GM18499 (cell line): ENCODE measurements around the gene MYOF.
A peak's percentile ranks its signal among the peaks of the same experiment; 100 is the strongest.

Experiments used
- ATAC-seq: cut with Tn5 transposase; IDR thresholded peaks from one replicate; pipeline ENCODE4 v1.9.1; 2021; ENCODE audit warnings: moderate number of reproducible peaks; ENCODE audit not compliant: insufficient read depth, unreplicated experiment

Gene MYOF, protein sequence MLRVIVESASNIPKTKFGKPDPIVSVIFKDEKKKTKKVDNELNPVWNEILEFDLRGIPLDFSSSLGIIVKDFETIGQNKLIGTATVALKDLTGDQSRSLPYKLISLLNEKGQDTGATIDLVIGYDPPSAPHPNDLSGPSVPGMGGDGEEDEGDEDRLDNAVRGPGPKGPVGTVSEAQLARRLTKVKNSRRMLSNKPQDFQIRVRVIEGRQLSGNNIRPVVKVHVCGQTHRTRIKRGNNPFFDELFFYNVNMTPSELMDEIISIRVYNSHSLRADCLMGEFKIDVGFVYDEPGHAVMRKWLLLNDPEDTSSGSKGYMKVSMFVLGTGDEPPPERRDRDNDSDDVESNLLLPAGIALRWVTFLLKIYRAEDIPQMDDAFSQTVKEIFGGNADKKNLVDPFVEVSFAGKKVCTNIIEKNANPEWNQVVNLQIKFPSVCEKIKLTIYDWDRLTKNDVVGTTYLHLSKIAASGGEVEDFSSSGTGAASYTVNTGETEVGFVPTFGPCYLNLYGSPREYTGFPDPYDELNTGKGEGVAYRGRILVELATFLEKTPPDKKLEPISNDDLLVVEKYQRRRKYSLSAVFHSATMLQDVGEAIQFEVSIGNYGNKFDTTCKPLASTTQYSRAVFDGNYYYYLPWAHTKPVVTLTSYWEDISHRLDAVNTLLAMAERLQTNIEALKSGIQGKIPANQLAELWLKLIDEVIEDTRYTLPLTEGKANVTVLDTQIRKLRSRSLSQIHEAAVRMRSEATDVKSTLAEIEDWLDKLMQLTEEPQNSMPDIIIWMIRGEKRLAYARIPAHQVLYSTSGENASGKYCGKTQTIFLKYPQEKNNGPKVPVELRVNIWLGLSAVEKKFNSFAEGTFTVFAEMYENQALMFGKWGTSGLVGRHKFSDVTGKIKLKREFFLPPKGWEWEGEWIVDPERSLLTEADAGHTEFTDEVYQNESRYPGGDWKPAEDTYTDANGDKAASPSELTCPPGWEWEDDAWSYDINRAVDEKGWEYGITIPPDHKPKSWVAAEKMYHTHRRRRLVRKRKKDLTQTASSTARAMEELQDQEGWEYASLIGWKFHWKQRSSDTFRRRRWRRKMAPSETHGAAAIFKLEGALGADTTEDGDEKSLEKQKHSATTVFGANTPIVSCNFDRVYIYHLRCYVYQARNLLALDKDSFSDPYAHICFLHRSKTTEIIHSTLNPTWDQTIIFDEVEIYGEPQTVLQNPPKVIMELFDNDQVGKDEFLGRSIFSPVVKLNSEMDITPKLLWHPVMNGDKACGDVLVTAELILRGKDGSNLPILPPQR (N-terminal part only)

GRCh38 chr10:93482145-93482834, at the start of gene MYOF:
MYOF (minus strand) TSS chr10:93482334; CDS start chr10:93482194, 140 bp downstream.
- peak; percentile 62 for ATAC-seq

- ATAC-seq, result no peak
Observed at GRCh38 chr10:93518531-93518930, 36.4 kb upstream of the MYOF start.

DNA sequence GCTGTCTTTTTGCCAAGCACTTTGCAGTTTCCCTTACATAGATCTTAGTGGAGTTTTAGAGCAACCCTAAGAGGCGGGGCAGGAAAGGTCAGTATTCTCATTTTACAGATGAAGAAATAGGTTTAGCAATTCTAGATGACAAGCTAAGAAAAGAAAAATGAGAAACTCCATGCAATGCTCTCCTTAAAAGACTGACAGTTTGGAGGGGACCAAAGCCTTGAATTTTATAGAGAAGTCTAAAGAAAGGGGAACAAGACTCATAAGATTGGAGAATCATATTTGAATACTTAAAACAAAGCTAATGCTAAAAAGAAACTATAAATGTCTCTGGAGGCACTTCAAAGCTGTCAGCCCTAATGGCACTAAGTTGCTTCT, 33.9 kb upstream of the MYOF start:
- no peak for ATAC-seq

DNA sequence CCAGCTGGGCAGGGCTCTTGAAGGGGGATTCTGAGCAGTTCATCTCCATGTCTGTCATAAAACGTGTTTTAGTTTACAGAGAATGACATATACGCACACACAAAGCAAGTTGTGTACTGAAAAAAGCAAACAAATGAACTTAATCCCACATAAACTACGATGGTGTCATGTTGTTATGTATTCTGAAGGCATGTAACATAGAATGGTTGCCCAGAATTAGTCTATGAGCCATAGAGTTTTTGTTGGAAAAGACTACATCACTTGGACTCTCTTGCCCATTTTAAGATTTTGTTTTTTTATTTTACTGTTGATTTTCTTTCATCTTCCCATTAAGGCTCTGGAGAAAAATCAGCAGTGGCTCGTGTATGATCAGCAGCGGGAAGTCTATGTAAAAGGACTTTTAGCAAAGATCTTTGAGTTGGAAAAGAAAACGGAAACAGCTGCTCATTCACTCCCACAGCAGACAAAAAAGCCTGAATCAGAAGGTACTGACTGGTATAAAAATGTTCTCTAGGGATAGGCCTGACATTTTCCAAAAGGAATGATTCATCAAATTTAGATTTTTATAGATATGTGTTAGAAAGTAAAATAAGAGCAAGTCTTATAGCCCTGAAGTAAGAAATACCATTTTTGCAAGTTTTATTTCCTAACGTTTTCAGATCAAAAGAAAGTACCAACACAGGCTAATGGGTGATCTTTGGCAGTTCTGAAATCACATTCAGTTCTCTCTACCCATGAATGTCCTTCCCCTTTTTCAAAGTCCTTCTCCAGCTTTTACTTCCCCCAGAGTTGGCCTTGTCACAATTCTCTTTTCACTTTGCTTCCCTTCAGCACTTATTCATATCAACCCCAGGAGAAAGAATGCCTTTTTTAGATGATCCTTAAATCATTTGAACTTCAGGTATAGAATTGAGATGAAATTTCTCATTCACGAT, 33.2 kb upstream of the MYOF start:
- no peak for ATAC-seq

GRCh38 chr10:93514521-93514920, 32.4 kb upstream of the MYOF start:
- no peak for ATAC-seq

DNA sequence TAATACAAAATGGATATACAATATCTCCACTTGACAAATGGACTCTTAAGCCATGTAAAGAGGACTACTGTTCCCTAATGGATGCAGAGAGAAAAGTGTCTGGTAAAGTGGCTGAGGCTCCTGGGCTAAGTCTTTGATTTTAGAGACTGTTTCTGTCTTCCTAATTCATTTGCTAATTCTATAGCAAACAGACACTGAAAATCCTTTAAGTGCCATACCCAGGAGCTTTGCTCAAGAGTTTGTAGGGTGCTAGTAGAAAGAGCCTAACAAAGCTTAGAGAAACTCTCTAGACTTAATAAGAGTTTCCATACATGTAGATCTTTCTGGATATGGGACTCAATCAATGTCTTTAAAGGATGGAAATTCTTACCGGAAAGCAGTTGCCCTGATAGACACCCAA, 31.0 kb upstream of the MYOF start:
- no peak for ATAC-seq

GRCh38 chr10:93512565-93512964, 30.4 kb upstream of the MYOF start:
- ATAC-seq, result no peak

GRCh38 chr10:93509816-93510215, 27.7 kb upstream of the MYOF start:
- no peak for ATAC-seq

DNA sequence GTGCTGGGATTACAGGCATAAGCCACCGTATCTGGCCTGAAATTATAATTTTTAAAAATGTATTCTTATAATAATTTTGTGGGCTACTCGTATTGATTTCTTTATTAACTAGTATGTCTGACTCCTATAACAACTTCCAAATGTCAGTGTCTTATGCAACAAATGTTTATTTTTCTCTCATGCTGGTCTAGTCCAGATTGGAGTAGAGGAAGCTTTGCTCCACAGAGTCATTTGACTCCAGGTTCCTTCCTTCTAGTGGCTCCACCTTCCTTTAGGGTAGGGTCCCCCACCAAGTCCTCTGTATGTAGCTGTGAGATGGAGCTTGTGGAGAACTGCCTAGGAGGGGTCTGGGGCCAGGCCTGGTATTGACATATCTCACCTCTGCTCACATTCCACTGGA, 22.9 kb upstream of the MYOF start:
- no peak for ATAC-seq

GRCh38 chr10:93503075-93503474, 20.9 kb upstream of the MYOF start:
- peak; percentile 39 for ATAC-seq

GRCh38 chr10:93501650-93502049, 19.5 kb upstream of the MYOF start:
- ATAC-seq, result no peak

GRCh38 chr10:93498166-93498565, 16.0 kb upstream of the MYOF start:
- no peak for ATAC-seq

- ATAC-seq, result peak; percentile 82
Observed at GRCh38 chr10:93496322-93497041, 14.3 kb upstream of the MYOF start, which contains the start of gene CEP55. CEP55 (plus strand) TSS chr10:93496612; CDS start chr10:93500052, 3,440 bp downstream.

- ATAC-seq, result no peak
Observed at GRCh38 chr10:93495654-93496321, 13.7 kb upstream of the MYOF start.

GRCh38 chr10:93494494-93494893, 12.4 kb upstream of the MYOF start:
- ATAC-seq, result no peak

- no peak for ATAC-seq
Observed at GRCh38 chr10:93493162-93493561, 11.0 kb upstream of the MYOF start.

DNA sequence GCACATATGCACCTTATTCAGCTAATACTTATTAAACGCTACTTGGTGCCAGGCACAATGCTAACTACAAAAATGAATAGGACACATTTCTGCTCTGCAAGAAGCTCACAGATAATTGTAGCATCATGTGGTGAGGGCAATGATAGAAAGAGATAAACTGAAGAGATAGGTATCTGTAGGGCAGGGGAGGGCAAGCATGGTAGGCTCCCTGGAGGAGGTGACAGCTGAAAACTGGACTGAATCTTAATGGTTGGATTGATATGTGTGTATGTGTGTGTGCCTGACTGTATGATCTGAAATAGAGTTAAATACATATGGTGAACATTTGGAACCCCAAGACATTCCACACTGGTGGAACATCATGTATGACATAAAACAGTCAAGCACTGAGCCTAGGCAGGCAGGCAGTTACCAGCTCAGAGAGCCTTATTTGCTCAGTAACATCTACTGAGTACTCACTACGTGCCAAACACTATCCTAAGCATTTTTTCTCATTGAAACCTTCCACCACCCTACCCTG, 9.5 kb upstream of the MYOF start:
- no peak for ATAC-seq
